MM.1S (cell line): ENCODE results near the gene ACER2.

Experiments
- DNase-seq: peaks from one replicate; pipeline ENCODE4 v3.0.0-alpha.2; 2015
- H2AFZ ChIP-seq: fragments of 300-600 bp; sonication (generic); 2 replicates; pipeline ENCODE4 v1.6.0; 2016; ENCODE audit warnings: antibody characterized with exemption, low read length
- H3F3A ChIP-seq: fragments of 300-600 bp; sonication (generic); 2 replicates; pipeline ENCODE4 v1.6.1; 2016; ENCODE audit warnings: mild to moderate bottlenecking, antibody characterized with exemption, low read length, moderate library complexity, mixed read lengths; ENCODE audit not compliant: insufficient read depth
- H3K27ac ChIP-seq: fragments of 300-600 bp; sonication (generic); 2 replicates; pipeline ENCODE4 v1.5.1; 2016; ENCODE audit warnings: mild to moderate bottlenecking, low read length
- H3K27me3 ChIP-seq: fragments of 300-600 bp; sonication (generic); replicated peaks from 2 replicates; pipeline ENCODE4 v1.6.0; 2016; ENCODE audit warnings: low read length; ENCODE audit not compliant: insufficient read depth
- H3K36me3 ChIP-seq: fragments of 300-600 bp; sonication (generic); replicated peaks from 2 replicates; pipeline ENCODE4 v1.6.1; 2016; ENCODE audit warnings: mild to moderate bottlenecking, low read length, mixed read lengths; ENCODE audit not compliant: insufficient read depth
- H3K4me1 ChIP-seq: fragments of 300-600 bp; sonication (generic); 2 replicates; pipeline ENCODE4 v1.6.1; 2016; ENCODE audit warnings: low read length, mixed read lengths
- H3K4me2 ChIP-seq: fragments of 300-600 bp; sonication (generic); 2 replicates; pipeline ENCODE4 v1.6.0; 2016; ENCODE audit warnings: low read depth, low read length
- H3K4me3 ChIP-seq: fragments of 300-600 bp; sonication (generic); 2 replicates; pipeline ENCODE4 v1.5.1; 2016; ENCODE audit warnings: low read length, mixed read lengths
- H3K79me2 ChIP-seq: fragments of 300-600 bp; sonication (generic); 2 replicates; pipeline ENCODE4 v1.6.1; 2016; ENCODE audit warnings: mixed run types, low read length, mixed read lengths
- H3K9ac ChIP-seq: fragments of 300-600 bp; sonication (generic); 2 replicates; pipeline ENCODE4 v1.6.1; 2016; ENCODE audit warnings: low read length, mixed read lengths
- H3K9me2 ChIP-seq: fragments of 300-600 bp; sonication (generic); replicated peaks from 2 replicates; pipeline ENCODE4 v1.6.1; 2016; ENCODE audit warnings: mild to moderate bottlenecking, low read length, mixed read lengths; ENCODE audit not compliant: insufficient read depth
- H3K9me3 ChIP-seq: fragments of 300-600 bp; sonication (generic); replicated peaks from 2 replicates; pipeline ENCODE4 v1.6.1; 2016; ENCODE audit warnings: mild to moderate bottlenecking, low read length, mixed read lengths; ENCODE audit not compliant: insufficient read depth
- H4K20me1 ChIP-seq: fragments of 300-600 bp; sonication (generic); 2 replicates; pipeline ENCODE4 v1.6.1; 2016; ENCODE audit warnings: mild to moderate bottlenecking, low read length, moderate library complexity, mixed read lengths; ENCODE audit not compliant: insufficient read depth
- CTCF ChIP-seq: fragments of 300-600 bp; sonication (generic); IDR thresholded peaks from 2 replicates; pipeline ENCODE4 v1.5.1; 2016; ENCODE audit warnings: antibody characterized with exemption, low read length, mixed read lengths
- EZH2 ChIP-seq: fragments of 300-600 bp; sonication (generic); optimal IDR thresholded peaks from 2 replicates; pipeline ENCODE3; 2017; ENCODE audit warnings: low read depth, mild to moderate bottlenecking, antibody characterized with exemption, low read length, mixed read lengths
- EZH2phosphoT487 ChIP-seq: fragments of 300-600 bp; sonication (generic); IDR thresholded peaks from 2 replicates; pipeline ENCODE4 v1.6.1; 2018; ENCODE audit warnings: antibody characterized with exemption, low read length

Gene ACER2

GRCh38 chr9:19488721-19489120 is 79.9 kb downstream of the ACER2 start:
- Histone ChIP-seq H3K4me2 (no peak overlapping the region), H3K4me1 (no peaks in the 10 kb centered on the region), H3F3A (no peaks in the 10 kb centered on the region), H3K27me3 (no peaks in the 10 kb centered on the region), H3K9me2 (no peaks in the 10 kb centered on the region), H3K9me3 (no peaks in the 10 kb centered on the region), H3K79me2 (no peaks in the 10 kb centered on the region), H2AFZ (no peak overlapping the region), H3K4me3 (no peak overlapping the region), H4K20me1 (no peaks in the 10 kb centered on the region), H3K9ac (no peak overlapping the region), H3K36me3 (no peaks in the 10 kb centered on the region), H3K27ac (no peak overlapping the region)
- TF ChIP-seq EZH2 (no peak), CTCF (no peak), EZH2phosphoT487 (no peak)
- no peak for DNase-seq

- Histone ChIP-seq H3K36me3 (no peaks in the 10 kb centered on the region), H2AFZ (no peak overlapping the region), H4K20me1 (no peaks in the 10 kb centered on the region)
These were observed 81.5 kb downstream of the ACER2 start for GRCh38 chr9:19490269-19490668.

GRCh38 chr9:19490828-19491227 is 82.0 kb downstream of the ACER2 start:
- no peak overlapping the region for H3K9ac ChIP-seq
- no peaks in the 10 kb centered on the region for H3K27me3 ChIP-seq
- no peaks in the 10 kb centered on the region for H3K9me2 ChIP-seq
- no peaks in the 10 kb centered on the region for H3K4me1 ChIP-seq
- H3K36me3 ChIP-seq = no peaks in the 10 kb centered on the region
- no peaks in the 10 kb centered on the region for H3F3A ChIP-seq
- H3K4me2 ChIP-seq = no peak overlapping the region
- H3K27ac ChIP-seq = no peak overlapping the region
- H3K9me3 ChIP-seq = no peaks in the 10 kb centered on the region
- DNase-seq = no peak
- no peak for TF ChIP-seq EZH2
- no peak for TF ChIP-seq EZH2phosphoT487
- TF ChIP-seq CTCF = no peak
- H3K4me3 ChIP-seq = no peak overlapping the region
- H3K79me2 ChIP-seq = no peaks in the 10 kb centered on the region
- H2AFZ ChIP-seq = no peak overlapping the region
- no peaks in the 10 kb centered on the region for H4K20me1 ChIP-seq

More at GRCh38 chr9:19490269-19490668, 81.5 kb downstream of the ACER2 start:
- DNase-seq = no peak
- H3K9me3 ChIP-seq = no peaks in the 10 kb centered on the region
- no peaks in the 10 kb centered on the region for H3F3A ChIP-seq
- H3K9me2 ChIP-seq = no peaks in the 10 kb centered on the region
- H3K4me3 ChIP-seq = no peak overlapping the region
- no peaks in the 10 kb centered on the region for H3K27me3 ChIP-seq
- H3K9ac ChIP-seq = no peak overlapping the region
- H3K27ac ChIP-seq = no peak overlapping the region
- no peaks in the 10 kb centered on the region for H3K79me2 ChIP-seq
- H3K4me1 ChIP-seq = no peaks in the 10 kb centered on the region
- no peak overlapping the region for H3K4me2 ChIP-seq
- TF ChIP-seq CTCF (no peak), EZH2phosphoT487 (no peak), EZH2 (no peak)
